CD4-positive, alpha-beta T cell (primary cell): ENCODE measurements around the gene GOSR2. TPM values are rescaled to one million over a fixed set of nuclear protein-coding genes. Genes with fewer than 3 reads are reported as not detected.

ENCODE experiments used
- ATAC-seq: fragments of 200-7000 bp; cut with Tn5 transposase; one replicate; pipeline ENCODE4 v1.10.0; 2022; ENCODE audit warnings: mild to moderate bottlenecking; ENCODE audit not compliant: poor library complexity
- CTCF ChIA-PET: fragments of 350-600 bp; sonication (Branson Sonifier 250); formaldehyde crosslinking; loops from one replicate; lab custom pipeline; 2021; ENCODE audit warnings: antibody characterized with exemption, inconsistent platforms; lab: Charles Lee
- POLR2A ChIA-PET: fragments of 350-600 bp; sonication (Branson Sonifier 250); formaldehyde crosslinking; loops from one replicate; lab custom pipeline; 2021; ENCODE audit warnings: antibody characterized with exemption, inconsistent platforms; lab: Charles Lee
- DNase-seq, 14 experiments: peaks; one replicate each; pipeline ENCODE4 v3.0.0-alpha.2; 2013 to 2020; ENCODE audit warnings: mixed read lengths in 2 of 14
- H3K27ac ChIP-seq, 2 donors: one replicate each; pipeline versions ENCODE4 v1.5.1 to v1.7.0; 2013; ENCODE audit warnings: low read length in 2 of 2, low read depth in 1 of 2, mild to moderate bottlenecking in 1 of 2
- H3K27me3 ChIP-seq, 2 experiments: 1 replicate in 1 of 2; 2 replicates in 1 of 2; pipeline versions ENCODE4 v1.6.1 to v1.7.0; 2013; ENCODE audit warnings: low read length in 2 of 2, control low read depth in 1 of 2, mild to moderate bottlenecking in 1 of 2, moderate library complexity in 1 of 2; ENCODE audit not compliant: insufficient read depth in 2 of 2, control insufficient read depth in 1 of 2
- H3K36me3 ChIP-seq: one replicate; pipeline ENCODE4 v1.6.1; 2013; ENCODE audit warnings: low read length, control low read depth; ENCODE audit not compliant: insufficient read depth
- H3K4me1 ChIP-seq: one replicate; pipeline ENCODE4 v1.6.1; 2013; ENCODE audit warnings: low read length, control low read depth; ENCODE audit not compliant: insufficient read depth
- H3K4me3 ChIP-seq: one replicate; pipeline ENCODE4 v1.5.1; 2013; ENCODE audit warnings: mild to moderate bottlenecking, low read length, moderate library complexity
- H3K9me3 ChIP-seq, 2 experiments: 1 replicate in 1 of 2; 2 replicates in 1 of 2; pipeline versions ENCODE4 v1.6.1 to v1.7.0; 2013; ENCODE audit warnings: low read length in 2 of 2, mild to moderate bottlenecking in 2 of 2, control low read depth in 1 of 2, moderate library complexity in 1 of 2; ENCODE audit not compliant: control insufficient read depth in 1 of 2, insufficient read depth in 1 of 2
- H3K27ac Mint-ChIP-seq: one replicate; pipeline ENCODE4 v1.8.0; 2020; ENCODE audit warnings: mixed read lengths
- H3K27me3 Mint-ChIP-seq: one replicate; pipeline ENCODE4 v1.8.0; 2021; ENCODE audit warnings: mixed read lengths
- H3K36me3 Mint-ChIP-seq: one replicate; pipeline ENCODE4 v1.8.0; 2021; ENCODE audit warnings: low read depth, mixed read lengths
- H3K4me1 Mint-ChIP-seq: one replicate; pipeline ENCODE4 v1.8.0; 2021; ENCODE audit warnings: low read depth, mixed read lengths
- H3K4me3 Mint-ChIP-seq: one replicate; pipeline ENCODE4 v1.8.0; 2020; ENCODE audit warnings: mild to moderate bottlenecking, mixed read lengths
- H3K9me3 Mint-ChIP-seq: one replicate; pipeline ENCODE4 v1.8.0; 2020; ENCODE audit warnings: mixed read lengths
- CTCF ChIP-seq: fragments of 200-600 bp; IDR thresholded peaks from one replicate; pipeline ENCODE4 v1.8.0; 2022; ENCODE audit warnings: antibody characterized with exemption, mild to moderate bottlenecking
- intact Hi-C, 2 experiments: fragments of 100-400 bp; cut with DNase I in 1 of 2; cut with micrococcal nuclease in 1 of 2; formaldehyde crosslinking; loops; one replicate each; pipeline versions ENCODE4 v1.15.1 to v1.9.0; 2023 to 2025; cut with DNase I, micrococcal nuclease
- total RNA-seq, 174 experiments: library from RNA in 2 of 174; stranded (reverse) in 2 of 174; gene quantifications; one replicate each; pipeline ENCODE4 v1.2.3 and lab custom pipeline; 2021 to 2026

Gene GOSR2
- total RNA-seq, 2 experiments from 2014 or later: 46.6 to 51.7 TPM

DNA sequence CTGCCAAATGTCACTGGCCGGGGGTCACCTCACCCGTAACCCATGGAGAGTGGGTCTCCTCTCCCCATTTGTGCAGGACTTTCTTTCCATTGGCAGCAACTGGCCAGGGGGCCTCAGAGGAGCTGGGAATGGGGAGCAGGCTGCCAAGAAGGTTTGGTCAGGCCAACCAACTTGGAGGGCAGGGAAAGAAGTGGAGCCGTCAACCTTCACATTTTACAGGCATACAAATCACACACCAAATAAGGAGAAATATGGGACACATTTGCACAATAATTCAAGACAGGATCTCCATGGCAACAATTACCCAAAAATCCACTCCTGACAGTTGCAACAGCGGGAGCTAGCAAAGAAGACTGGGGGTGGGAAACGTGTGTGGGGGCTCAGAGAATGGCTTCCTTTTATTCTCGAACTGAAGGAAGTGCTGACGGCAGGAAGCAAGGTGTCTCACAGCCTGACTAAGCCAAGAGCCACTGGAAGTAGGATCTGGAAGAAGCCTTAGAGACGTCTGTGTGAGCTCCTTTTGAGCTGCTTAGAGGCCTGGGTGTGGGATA is 35.2 kb downstream of the GOSR2 start:
- Mint-ChIP-seq H3K27ac (no peak overlapping the region), H3K27me3 (peaks cover 6% of the 10 kb centered on the region), H3K4me3 (no peak overlapping the region), H3K4me1 (no peaks in the 10 kb centered on the region), H3K9me3 (peaks cover 3% of the 10 kb centered on the region), H3K36me3 (peaks cover 22% of the 10 kb centered on the region)
- CTCF ChIA-PET: no interaction called here
- H3K9me3 ChIP-seq: peaks cover 0 to 5% of the 10 kb centered on the region in 2 experiments
- no peak for ATAC-seq
- POLR2A ChIA-PET: no interaction called here
- H3K4me3 ChIP-seq: no peak overlapping the region
- intact Hi-C loops: no loop called here
- peaks cover 5% of the 10 kb centered on the region for H3K36me3 ChIP-seq
- H3K27ac ChIP-seq: no peak overlapping the region
- DNase-seq: no peak
- H3K4me1 ChIP-seq: peaks cover 4% of the 10 kb centered on the region
- H3K27me3 ChIP-seq: no peaks in the 10 kb centered on the region
- TF ChIP-seq CTCF: no peak

- ChIA-PET CTCF (no interaction called here), POLR2A (interaction anchor here (0.8 kb wide), 1 partner anchor 108 kb away, joined by 5 read pairs; no protein-coding TSS in a partner anchor)
- no peak for ATAC-seq
- Histone ChIP-seq H3K9me3 (peaks cover 0 to 5% of the 10 kb centered on the region in 2 experiments), H3K27ac (no peak overlapping the region), H3K27me3 (peaks cover 0 to 4% of the 10 kb centered on the region in 2 experiments), H3K4me1 (peaks cover 4% of the 10 kb centered on the region), H3K36me3 (peaks cover 5% of the 10 kb centered on the region), H3K4me3 (no peak overlapping the region)
- Mint-ChIP-seq H3K9me3 (peaks cover 3% of the 10 kb centered on the region), H3K4me3 (no peak overlapping the region), H3K27ac (no peak overlapping the region), H3K4me1 (no peaks in the 10 kb centered on the region), H3K27me3 (peaks cover 6% of the 10 kb centered on the region), H3K36me3 (peaks cover 22% of the 10 kb centered on the region)
- TF ChIP-seq CTCF: no peak
- DNase-seq: no peak
- intact Hi-C loops: no loop called here
Observed at GRCh38 chr17:46960152-46960551, 37.2 kb downstream of the GOSR2 start.

DNA sequence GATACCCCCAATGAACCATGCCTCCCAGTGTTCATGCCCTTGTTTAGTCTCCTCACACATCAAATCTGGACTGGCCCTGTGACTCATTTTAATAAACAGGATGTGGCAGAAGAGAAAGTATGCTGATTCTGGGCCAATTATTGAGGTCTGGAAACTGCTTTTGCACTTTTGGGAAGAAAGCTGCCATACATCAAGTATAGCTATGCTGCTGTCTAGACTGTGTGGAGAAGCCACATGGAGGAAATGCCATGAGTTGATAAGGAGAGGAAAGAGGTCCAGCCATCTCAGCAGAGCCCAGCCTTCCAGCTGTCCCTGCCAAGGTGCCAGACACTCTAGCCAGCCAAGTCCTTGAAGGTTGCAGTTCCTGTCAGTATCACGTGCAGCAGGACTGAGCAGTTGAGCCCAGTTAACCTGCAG is 39.4 kb downstream of the GOSR2 start:
- ATAC-seq: no peak
- POLR2A ChIA-PET: no interaction called here

More for the DNA sequence above, 39.4 kb downstream of the GOSR2 start:
- no peak overlapping the region for H3K4me3 ChIP-seq
- H3K9me3 ChIP-seq: peaks cover 0 to 5% of the 10 kb centered on the region in 2 experiments
- intact Hi-C loops: no loop called here
- CTCF ChIA-PET: no interaction called here
- Mint-ChIP-seq H3K27ac (no peak overlapping the region), H3K4me1 (no peaks in the 10 kb centered on the region), H3K36me3 (peaks cover 21% of the 10 kb centered on the region), H3K27me3 (peaks cover 16% of the 10 kb centered on the region), H3K4me3 (no peak overlapping the region), H3K9me3 (peaks cover 3% of the 10 kb centered on the region)
- H3K27ac ChIP-seq: no peak overlapping the region
- peaks cover 0 to 4% of the 10 kb centered on the region in 2 experiments for H3K27me3 ChIP-seq
- H3K4me1 ChIP-seq: peaks cover 4% of the 10 kb centered on the region
- no peaks in the 10 kb centered on the region for H3K36me3 ChIP-seq
- no peak for TF ChIP-seq CTCF
- no peak for DNase-seq
